Measurements from ENCODE around the gene TH.

DNA sequence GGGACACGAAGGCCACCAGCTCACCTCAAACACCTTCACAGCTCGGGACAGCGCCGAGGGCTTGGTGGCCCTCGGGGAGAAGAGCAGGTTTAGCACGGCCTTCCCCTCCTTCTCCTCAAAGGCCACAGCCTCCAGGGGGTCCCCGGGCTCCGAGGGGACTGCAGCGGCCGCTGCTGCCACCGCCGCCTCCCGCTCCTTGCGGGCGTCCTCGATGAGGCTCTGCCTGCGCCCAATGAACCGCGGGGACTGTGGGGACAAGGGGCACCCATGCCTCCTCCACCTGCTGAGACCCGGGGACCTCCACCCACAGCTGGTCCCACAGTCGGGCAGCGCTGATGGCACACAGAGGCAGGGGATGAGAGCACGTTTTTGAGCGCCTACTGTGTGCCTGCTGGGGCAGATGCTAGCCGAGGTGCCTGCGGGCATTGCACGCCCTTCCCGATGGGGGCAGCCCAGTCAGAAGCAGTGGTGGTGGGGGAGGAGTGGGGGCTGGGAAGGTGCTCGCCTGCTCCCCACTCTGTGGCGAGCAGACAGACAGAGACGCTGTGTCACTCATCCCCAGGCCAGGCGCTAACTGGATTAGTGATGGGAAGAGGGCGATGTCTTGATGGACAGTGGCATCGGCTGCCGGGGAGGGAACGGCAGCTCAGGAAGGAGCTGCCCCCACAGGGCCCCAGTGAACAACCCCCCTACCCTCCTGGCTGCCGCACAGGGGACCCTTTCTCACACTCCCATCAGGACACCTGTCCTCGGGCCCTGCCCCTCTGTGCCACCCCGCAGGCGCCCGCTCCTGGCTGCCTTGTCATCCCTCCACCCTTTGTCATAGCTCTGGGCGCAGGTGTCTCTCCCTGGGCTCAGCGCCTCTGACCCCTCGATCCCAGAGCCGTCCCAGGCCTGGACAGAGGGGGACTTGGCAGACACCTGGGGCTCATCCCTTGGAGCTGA lies 1.7 kb downstream of the TH start:
- TF ChIP-seq POLR2A (IDR thresholded peaks at IDR 0.05) = no peak
- TF ChIP-seq, protein P1, sequence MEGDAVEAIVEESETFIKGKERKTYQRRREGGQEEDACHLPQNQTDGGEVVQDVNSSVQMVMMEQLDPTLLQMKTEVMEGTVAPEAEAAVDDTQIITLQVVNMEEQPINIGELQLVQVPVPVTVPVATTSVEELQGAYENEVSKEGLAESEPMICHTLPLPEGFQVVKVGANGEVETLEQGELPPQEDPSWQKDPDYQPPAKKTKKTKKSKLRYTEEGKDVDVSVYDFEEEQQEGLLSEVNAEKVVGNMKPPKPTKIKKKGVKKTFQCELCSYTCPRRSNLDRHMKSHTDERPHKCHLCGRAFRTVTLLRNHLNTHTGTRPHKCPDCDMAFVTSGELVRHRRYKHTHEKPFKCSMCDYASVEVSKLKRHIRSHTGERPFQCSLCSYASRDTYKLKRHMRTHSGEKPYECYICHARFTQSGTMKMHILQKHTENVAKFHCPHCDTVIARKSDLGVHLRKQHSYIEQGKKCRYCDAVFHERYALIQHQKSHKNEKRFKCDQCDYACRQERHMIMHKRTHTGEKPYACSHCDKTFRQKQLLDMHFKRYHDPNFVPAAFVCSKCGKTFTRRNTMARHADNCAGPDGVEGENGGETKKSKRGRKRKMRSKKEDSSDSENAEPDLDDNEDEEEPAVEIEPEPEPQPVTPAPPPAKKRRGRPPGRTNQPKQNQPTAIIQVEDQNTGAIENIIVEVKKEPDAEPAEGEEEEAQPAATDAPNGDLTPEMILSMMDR (IDR thresholded peaks at IDR 0.05) = no peak

Data from breast epithelium (tissue), 3 donors.